Measurements from ENCODE around the gene MTX1.

GRCh38 chr1:155178441-155179111 lies 29.9 kb upstream of the MTX1 start:
- TF ChIP-seq CTCF (IDR thresholded peaks at IDR 0.05; ENCODE audit: insufficient read depth, low read length), result no peak
- TF ChIP-seq GABPA (IDR thresholded peaks at IDR 0.05; ENCODE audit: low read depth), result no peak
- TF ChIP-seq POLR2AphosphoS5 (IDR thresholded peaks at IDR 0.05; ENCODE audit: low read depth), result no peak
- TF ChIP-seq REST (IDR thresholded peaks at IDR 0.05; ENCODE audit: insufficient replicate concordance, low read depth), result no peak

Data from HL-60 (cell line).